Renal pelvis (tissue), 4 donors: ENCODE results near the gene DRAM1. TPM values are rescaled to one million over a fixed set of nuclear protein-coding genes. Genes with fewer than 3 reads are reported as not detected.
"Not testable (repeated sequence)": the region's sequence is repeated elsewhere in the genome, so short reads cannot be mapped to it uniquely, and the experiment has no call there.

ENCODE experiments used
- DNase-seq: peaks from one replicate; pipeline ENCODE4 v3.0.0-alpha.2; 2013
- polyA plus RNA-seq, 3 donors: library from polyadenylated mRNA; unstranded; fragments of 120-200 nt; gene quantifications; one replicate each; pipeline ENCODE4 v1.2.1, GENCODE V29; 2013; ENCODE audit not compliant: insufficient read length in 3 of 3

Gene DRAM1
- polyA plus RNA-seq, 3 donors = 15.5 to 22.0 (median 20.9) TPM

- DNase-seq = peak; percentile 31
These were observed 14.1 kb downstream of the DRAM1 start for GRCh38 chr12:101891462-101891971.

GRCh38 chr12:101892794-101893193 lies 15.4 kb downstream of the DRAM1 start:
- no peak for DNase-seq

- DNase-seq = no peak
These were observed 24.4 kb downstream of the DRAM1 start for GRCh38 chr12:101901777-101902176.

- no peak for DNase-seq
These were observed 25.3 kb downstream of the DRAM1 start for GRCh38 chr12:101902641-101903040.

- DNase-seq = no peak
These were observed 28.8 kb downstream of the DRAM1 start for GRCh38 chr12:101906226-101906625.

- DNase-seq = no peak
These were observed 31.0 kb downstream of the DRAM1 start for GRCh38 chr12:101908395-101908794.

- no peak for DNase-seq
These were observed 32.3 kb downstream of the DRAM1 start for GRCh38 chr12:101909646-101910045.

- DNase-seq = no peak
These were observed 38.5 kb downstream of the DRAM1 start for GRCh38 chr12:101915841-101916240.

- DNase-seq = not testable (repeated sequence)
These were observed 41.4 kb downstream of the DRAM1 start for GRCh38 chr12:101918805-101919204.

- no peak for DNase-seq
These were observed 42.1 kb downstream of the DRAM1 start for GRCh38 chr12:101919447-101919846.

GRCh38 chr12:101920906-101921305 lies 43.5 kb downstream of the DRAM1 start:
- DNase-seq = no peak

- DNase-seq = no peak
These were observed 45.8 kb downstream of the DRAM1 start for GRCh38 chr12:101923045-101923718.

- DNase-seq = no peak
These were observed 47.2 kb downstream of the DRAM1 start for GRCh38 chr12:101924618-101925017.

- DNase-seq = no peak
These were observed 48.0 kb downstream of the DRAM1 start for GRCh38 chr12:101925361-101925760.

- no peak for DNase-seq
These were observed 48.6 kb downstream of the DRAM1 start for GRCh38 chr12:101925935-101926334.

- no peak for DNase-seq
These were observed 49.7 kb downstream of the DRAM1 start for GRCh38 chr12:101927036-101927435.

- DNase-seq = no peak
These were observed 50.6 kb downstream of the DRAM1 start for GRCh38 chr12:101927999-101928398.

GRCh38 chr12:101928556-101928955 lies 51.2 kb downstream of the DRAM1 start:
- DNase-seq = no peak

- no peak for DNase-seq
These were observed 52.1 kb downstream of the DRAM1 start for GRCh38 chr12:101929365-101930041.

- no peak for DNase-seq
These were observed 54.3 kb downstream of the DRAM1 start for GRCh38 chr12:101931498-101932326.

- no peak for DNase-seq
These were observed 56.6 kb downstream of the DRAM1 start for GRCh38 chr12:101933866-101934514.
